ENCODE data around the gene MRPL12.
"Not testable (repeated sequence)": the region's sequence is repeated elsewhere in the genome, so short reads cannot be mapped to it uniquely, and the experiment has no call there.

Gene MRPL12

GRCh38 chr17:81717766-81718089 is 14.6 kb downstream of the MRPL12 start:
- DNase-seq = no peak

- no peak for DNase-seq
Observed at GRCh38 chr17:81719410-81720266, 16.5 kb downstream of the MRPL12 start.

DNA sequence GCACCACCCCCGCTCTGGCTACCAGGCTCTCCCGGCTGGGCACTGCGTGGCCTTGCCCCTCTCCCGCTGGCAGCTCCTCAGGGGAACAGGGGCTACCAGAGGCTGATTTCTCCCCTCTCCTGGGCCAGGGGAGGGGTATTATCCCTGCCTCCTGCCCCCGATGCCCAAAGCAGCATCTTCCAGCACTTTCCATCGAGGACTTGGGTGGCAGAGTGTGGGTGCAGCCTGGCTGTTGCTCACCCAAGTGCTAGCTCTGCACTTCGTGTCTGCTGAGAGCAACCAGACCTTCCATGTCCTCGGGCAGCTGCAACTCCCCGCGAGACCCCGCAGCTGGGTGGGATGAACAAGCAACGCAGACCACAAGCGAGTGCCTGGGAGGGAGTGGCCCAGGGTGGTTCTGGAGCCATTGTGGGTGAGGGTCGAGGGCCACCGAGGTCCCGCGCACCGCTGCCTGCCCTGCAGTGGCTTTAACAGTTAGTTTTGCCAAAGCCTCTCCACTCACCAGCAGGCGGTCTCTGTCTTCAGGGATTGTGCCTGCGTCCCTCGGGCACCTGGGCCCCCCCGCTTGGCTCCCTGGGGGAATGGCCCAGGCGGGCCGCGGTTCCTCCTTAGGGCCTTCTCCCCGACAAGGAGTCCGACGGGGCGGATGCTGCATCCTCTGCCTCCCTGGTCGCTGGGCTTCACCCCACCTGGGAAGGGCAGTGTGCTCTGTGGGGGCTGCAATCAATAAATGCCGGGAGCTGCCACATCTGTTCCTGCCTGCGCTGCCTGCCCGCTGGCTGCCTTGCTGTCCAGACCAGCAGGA is 17.3 kb downstream of the MRPL12 start:
- no peak for DNase-seq

DNA sequence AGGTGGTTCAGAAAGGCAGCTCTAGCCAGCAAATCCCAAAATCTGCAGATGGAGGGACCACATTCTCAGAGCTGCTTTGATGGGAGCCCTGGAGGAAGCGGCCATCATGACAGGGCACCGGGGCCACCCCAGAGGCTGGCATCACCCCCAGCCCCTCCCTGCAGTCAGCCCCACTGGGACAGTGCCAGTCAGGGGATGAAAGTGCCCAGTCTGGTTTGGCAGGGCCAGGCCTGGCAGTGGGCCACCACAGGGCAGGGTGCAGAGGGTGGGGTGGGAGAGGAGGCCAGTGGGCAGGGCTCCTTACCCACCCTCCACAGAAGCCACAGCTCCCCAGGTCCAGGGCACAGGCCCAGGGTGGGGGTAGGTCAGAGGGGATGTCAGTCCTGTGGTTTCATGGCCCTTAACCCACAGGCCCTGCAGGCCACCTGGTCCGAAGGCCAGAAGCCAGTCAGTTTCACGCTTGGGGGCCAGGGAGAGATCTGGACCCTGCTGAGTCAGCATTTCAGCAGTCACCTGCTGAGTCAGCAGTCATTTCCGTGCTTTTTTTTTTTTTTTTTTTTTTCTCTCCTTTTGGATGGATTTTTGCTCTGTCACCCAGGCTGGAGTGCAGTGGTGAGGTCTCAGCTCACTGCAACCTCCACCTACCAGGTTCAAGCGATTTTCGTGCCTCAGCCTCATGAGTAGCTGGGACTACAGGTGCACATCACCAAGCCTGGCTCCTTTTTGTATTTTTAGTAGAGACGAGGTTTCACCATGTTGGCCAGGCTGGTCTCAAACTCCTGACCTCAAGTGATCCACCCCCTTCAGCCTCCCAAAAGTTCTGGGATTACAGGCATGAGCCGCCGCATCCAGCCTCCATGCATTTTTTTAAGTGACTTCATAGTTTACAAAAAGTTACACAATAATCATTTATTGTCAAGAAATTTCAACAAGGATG is 19.3 kb downstream of the MRPL12 start:
- DNase-seq = no peak

DNA sequence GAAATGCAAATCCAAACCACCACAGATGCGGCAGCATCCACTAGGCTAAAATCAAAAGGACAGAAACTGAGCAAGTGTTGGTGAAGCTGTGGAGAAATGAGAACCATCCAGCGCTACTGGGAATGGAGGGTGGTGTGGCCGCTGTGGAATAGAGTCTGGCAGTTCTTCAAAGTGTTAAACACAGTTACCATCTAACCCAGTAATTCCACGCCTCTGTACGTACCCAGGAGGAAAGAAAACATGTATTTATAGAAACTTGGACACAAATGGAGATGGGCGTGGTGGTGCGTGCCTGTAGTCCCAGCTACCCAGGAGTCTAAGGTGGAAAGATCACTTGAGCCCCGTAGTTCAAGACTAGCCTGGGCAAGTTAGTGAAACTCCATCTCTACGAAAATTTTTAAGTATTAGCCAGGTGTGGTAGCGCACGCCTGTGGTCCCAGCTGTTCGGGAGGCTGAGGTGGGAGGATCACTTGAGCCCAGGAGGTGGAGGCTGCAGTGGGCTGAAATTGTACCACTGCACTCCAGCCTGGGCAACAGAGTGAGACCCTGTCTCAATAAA is 20.6 kb downstream of the MRPL12 start:
- no peak for DNase-seq

DNA sequence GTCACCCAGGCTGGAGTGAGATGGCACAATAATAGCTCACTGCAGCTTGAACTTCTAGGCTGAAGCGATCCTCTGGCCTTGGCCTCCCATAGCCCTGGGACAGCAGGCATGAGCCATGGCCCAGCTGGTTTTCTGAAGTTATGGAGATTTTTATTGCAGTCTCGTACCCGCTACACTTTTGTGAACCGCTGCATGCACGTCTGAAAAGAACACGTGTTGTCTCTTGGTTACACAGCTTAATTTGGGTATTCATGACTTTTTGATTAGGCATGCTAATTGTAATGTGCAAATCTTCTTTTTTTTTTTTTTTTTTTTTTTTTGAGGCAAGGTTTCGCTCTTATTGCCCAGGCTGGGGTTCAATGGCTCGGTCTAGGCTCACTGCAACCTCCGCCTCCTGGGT is 22.3 kb downstream of the MRPL12 start:
- no peak for DNase-seq

- DNase-seq = no peak
Observed at GRCh38 chr17:81726004-81726403, 22.8 kb downstream of the MRPL12 start.

- DNase-seq = no peak
Observed at GRCh38 chr17:81727324-81728031, 24.3 kb downstream of the MRPL12 start.

GRCh38 chr17:81733507-81734404 is 30.6 kb downstream of the MRPL12 start:
- peak in 4 of 6 experiments; percentile 13 to 46 (median 26) for DNase-seq

GRCh38 chr17:81734405-81735263 is 31.5 kb downstream of the MRPL12 start:
- no peak for DNase-seq

GRCh38 chr17:81735264-81736102 is 32.3 kb downstream of the MRPL12 start:
- DNase-seq = no peak

DNA sequence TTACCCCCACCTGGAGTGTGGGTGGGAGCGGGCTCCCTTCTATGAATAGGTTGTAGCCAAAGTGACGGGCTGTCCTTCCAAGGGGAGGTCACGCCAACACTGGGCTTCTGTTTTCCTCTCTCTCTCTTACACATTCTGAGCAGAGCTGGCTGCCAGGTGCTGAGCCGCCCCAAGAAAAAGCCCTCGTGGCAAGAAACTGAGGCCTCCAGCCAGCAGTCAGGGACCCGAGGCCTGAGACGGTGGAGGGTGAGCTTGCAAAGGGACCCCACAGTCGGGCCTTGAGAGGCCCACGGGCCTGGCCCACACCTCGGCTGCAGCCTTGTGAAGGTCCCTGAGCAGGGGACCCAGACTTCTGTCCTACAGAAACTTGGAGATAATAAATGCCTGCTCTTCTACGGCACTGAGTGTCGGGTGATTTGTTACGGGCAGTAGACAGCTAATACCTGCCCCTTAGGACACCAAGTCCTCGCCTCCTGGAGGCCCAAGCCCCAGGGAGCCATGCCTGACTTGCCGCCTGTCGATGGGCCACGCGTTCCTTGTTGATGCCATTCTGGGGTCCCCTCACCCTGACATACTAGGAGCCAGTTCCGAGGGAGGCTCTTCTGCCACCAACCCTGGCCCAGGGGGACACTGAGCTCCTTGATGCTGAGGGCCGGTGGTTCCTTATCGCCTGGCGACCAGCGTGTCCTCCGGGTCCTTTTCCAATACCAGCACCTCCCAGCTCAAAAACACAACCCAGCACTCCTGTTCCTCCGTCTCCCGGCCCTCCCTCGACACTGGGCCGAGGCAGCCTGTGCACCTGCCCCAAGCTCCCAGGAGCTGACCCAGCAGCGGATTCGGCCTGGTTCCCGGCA is 35.0 kb downstream of the MRPL12 start:
- no peak for DNase-seq

- DNase-seq = no peak
Observed at GRCh38 chr17:81738801-81739393, 35.7 kb downstream of the MRPL12 start.

GRCh38 chr17:81739593-81739992 is 36.4 kb downstream of the MRPL12 start:
- not testable (repeated sequence) for DNase-seq

DNA sequence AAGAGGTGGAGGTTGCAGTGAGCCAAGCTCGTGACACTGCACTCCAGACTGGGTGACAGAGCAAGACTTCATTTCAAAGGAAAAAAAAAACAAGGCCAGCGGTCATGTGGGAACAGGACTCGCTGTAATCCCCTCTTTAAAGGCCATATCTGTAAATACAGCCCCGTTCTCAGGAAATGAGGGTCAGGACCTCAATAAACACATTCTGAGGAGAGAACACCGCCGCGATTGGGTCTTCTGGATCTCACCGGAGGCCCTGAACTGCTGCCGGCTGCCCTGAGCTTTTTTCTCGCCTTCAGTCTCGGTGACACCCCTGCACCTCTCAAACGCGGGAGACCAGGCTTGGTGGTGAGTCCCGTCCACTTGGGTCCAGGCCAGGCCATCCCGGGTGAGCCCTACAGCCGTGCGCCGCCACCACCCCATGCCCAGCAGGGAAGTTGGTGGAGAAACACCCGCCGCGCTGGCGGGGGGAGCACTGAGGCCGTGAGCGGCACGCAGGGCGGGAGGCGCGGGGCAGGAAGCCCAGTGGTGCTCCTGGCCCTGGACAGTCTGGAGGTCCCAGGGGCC is 37.3 kb downstream of the MRPL12 start:
- DNase-seq = no peak

DNA sequence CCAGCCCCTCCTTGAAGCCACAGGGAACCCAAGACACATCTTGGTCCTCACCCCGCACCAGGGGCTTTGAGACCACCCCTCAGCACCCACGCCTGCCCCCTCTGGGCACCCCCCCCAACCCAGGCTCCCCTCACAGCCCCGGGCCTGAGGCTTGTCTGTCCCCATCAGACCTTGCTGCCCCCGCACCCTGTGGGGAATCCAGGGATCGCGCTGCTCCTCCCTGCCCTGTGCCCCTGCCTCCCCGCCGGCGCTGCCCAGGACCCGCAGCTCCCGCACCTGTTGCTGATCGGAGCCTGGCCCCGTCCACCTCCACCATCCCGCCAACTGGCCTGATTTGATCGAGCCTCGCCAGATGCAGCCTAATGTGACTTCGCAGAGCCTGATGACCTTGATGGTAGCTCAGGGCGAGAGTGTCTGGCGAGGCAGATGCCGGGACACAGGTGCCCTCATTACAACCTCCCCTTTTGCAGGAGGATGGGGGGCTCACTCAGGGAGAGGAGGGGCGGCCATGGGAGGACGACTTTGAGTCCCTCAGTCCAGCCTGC is 38.0 kb downstream of the MRPL12 start:
- DNase-seq = no peak
